ENCODE measurements around the gene DGKI. TPM values are rescaled to one million over a fixed set of nuclear protein-coding genes. Genes with fewer than 3 reads are reported as not detected.
"Not testable (repeated sequence)": the region's sequence is repeated elsewhere in the genome, so short reads cannot be mapped to it uniquely, and the experiment has no call there.

DGKI gene
- total RNA-seq, 1 experiment from 2014 or later, result 1.1 TPM

- in situ Hi-C loops (cut with HindIII; ENCODE audit: low pct_unique_long_range_greater_than_20kb, low sequenced_read_pairs), result no loop called here
- DNase-seq (ENCODE audit: low read depth), result no peak
Measured at GRCh38 chr7:137844677-137845425, 1.9 kb downstream of the DGKI start.

GRCh38 chr7:137839903-137840779, 6.6 kb downstream of the DGKI start:
- in situ Hi-C loops (cut with HindIII; ENCODE audit: low pct_unique_long_range_greater_than_20kb, low sequenced_read_pairs), result no loop called here
- DNase-seq (ENCODE audit: low read depth), result no peak

DNA sequence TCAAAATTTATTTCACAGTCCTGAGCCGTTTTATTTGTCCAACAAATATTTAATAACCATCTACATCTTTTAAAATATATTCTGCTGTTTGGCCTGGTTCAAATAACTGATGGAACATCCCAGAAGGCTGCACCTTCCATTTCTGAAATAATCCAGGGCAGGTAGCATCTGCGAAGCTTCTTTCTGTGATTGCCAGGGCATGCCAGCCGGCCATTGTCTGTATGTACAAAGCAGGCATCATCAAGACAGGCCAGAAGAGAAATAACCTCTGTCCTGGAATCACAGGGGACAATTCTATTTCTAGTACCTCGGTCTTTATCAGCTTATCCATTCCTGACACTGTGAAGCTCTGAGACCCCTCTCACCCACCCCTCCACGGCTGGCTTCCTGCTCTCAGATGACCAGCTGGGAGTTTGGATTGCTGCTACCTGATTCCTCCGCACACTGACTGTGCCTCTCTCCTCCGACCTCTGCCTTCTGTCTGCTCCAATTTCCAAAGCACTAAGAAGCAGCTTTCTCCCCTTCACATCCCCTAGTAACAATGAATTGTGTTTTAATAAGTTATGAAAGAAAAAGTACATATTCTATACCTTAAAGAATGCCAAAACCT, 8.0 kb downstream of the DGKI start:
- in situ Hi-C loops (cut with HindIII; ENCODE audit: low pct_unique_long_range_greater_than_20kb, low sequenced_read_pairs), result no loop called here
- no peak for DNase-seq (ENCODE audit: low read depth)

GRCh38 chr7:137836541-137836940, 10.2 kb downstream of the DGKI start:
- in situ Hi-C loops (cut with HindIII; ENCODE audit: low pct_unique_long_range_greater_than_20kb, low sequenced_read_pairs), result no loop called here
- no peak for DNase-seq (ENCODE audit: low read depth)

DNA sequence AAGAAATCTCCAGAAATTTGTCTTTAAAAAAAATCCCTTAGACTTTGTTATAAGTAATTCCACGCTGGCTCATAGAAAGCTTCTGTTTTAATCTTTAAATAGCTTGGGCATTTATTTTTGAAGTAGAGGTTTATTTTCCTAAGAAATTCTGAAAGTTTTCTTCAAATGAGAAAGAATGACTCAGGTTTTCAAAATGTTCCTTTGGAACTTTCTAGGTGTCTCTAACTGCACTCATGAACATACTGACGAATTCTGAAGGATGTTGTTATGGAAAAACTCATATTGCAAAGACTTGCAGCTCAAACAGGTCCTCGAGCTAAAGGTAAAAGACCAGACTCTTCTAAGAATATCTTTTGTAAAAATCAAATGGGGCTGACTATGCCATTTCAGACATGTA, 10.7 kb downstream of the DGKI start:
- no peak for DNase-seq (ENCODE audit: low read depth)
- in situ Hi-C loops (cut with HindIII; ENCODE audit: low pct_unique_long_range_greater_than_20kb, low sequenced_read_pairs), result no loop called here

DNA sequence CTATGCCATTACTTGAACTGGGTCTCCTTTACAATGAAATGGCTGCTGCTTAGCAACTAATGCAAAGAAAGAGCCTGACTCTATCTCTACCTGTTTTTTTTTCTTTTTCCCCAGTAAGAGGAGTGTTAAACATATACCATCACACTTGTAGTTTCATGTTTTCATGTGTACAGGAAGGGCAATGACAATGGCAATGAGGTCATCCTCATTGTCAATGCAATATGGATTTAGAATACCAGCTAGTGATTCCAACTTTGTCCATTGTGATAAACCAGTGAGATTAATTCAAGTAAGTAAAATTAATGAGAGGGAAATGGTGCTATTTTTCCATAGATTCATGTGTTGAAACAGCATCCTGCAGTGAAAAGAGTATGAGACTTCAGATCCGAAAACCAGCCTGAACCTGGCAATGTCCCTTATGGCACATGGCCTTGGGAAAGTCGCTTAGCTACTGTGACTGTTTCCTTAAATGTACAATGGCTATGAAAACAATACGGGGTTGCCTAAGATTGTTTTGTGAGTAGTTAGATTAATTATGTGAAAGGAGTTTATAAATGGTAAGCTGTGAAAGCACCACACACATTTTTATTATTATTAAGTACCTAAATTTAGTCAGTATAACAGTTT, 11.2 kb downstream of the DGKI start:
- DNase-seq (ENCODE audit: low read depth), result no peak
- in situ Hi-C loops (cut with HindIII; ENCODE audit: low pct_unique_long_range_greater_than_20kb, low sequenced_read_pairs), result no loop called here

DNA sequence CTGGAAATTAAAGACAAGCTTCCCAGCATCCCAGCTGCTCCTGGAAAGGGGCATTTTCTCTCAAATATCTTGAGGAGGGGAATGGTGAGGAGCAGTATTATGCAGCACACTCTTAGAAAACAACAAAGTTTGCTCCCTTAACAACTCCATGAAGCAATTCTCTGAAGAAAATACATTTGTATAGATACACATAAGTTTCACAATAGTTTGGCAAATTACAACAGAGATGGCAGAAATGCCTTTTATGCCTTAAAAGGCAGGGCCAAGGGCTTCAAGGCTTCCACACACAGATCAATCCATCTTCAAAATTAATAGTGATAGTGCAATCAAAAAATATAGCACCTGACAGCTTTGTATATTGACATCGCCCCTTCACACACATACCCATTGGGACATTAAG, 12.2 kb downstream of the DGKI start:
- no peak for DNase-seq (ENCODE audit: low read depth)
- in situ Hi-C loops (cut with HindIII; ENCODE audit: low pct_unique_long_range_greater_than_20kb, low sequenced_read_pairs), result no loop called here

DNA sequence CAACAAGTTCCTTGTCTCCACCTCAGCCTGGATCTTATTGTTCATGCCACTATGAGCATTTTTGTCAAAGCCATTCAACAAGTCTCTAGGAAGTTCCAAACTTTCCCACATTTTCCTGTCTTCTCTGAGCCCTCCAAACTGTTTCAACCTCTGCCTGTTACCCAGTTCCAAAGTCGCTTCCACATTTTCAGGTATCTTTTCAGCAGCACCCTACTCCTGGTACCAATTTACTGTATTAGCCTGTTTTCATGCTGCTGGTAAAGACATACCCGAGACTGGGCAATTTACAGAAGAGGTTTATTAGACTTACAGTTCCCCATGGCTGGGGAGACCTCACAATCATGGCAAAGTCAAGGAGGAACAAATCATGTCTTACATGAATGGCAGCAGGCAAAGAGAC, 13.8 kb downstream of the DGKI start:
- DNase-seq (ENCODE audit: low read depth); in situ Hi-C loops (cut with HindIII; ENCODE audit: low pct_unique_long_range_greater_than_20kb, low sequenced_read_pairs): not testable (repeated sequence)

DNA sequence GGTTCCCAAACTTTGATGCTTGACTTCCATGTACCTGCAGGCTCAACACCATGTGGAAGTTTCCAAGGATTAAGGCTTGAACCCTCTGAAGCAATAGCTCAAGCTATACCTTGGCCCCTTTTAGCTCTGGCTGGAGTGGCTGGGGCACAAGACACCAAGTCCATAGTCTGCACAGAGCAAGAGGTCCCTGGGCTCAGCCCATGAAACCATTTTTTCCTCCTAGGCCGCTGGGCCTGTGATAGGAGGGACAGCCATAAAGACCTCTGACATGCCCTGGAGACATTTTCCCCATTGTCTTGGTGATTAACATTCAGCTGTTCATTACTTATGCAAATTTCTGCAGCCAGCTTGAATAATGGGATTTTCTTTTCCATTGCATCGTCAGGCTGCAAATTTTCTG, 14.4 kb downstream of the DGKI start:
- DNase-seq (ENCODE audit: low read depth), result no peak
- in situ Hi-C loops (cut with HindIII; ENCODE audit: low pct_unique_long_range_greater_than_20kb, low sequenced_read_pairs), result no loop called here

DNA sequence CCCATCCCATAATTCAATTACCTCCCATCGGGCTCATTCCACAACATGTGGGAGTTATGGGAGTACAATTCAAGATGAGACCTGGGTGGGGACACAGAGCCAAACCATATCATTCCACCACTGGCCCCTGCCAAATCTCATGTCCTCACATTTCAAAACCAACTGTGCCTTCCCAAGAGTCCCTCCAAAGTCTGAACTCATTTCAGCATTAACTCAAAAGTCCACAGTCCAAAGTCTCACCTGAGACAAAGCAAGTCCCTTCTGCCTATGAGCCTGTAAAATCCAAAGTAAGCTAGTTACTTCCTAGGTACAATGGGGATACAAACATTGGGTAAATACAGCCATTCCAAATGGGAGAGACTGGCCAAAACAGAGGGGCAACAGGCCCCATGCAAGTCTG, 15.2 kb downstream of the DGKI start:
- in situ Hi-C loops (cut with HindIII; ENCODE audit: low pct_unique_long_range_greater_than_20kb, low sequenced_read_pairs); DNase-seq (ENCODE audit: low read depth): not testable (repeated sequence)

DNA sequence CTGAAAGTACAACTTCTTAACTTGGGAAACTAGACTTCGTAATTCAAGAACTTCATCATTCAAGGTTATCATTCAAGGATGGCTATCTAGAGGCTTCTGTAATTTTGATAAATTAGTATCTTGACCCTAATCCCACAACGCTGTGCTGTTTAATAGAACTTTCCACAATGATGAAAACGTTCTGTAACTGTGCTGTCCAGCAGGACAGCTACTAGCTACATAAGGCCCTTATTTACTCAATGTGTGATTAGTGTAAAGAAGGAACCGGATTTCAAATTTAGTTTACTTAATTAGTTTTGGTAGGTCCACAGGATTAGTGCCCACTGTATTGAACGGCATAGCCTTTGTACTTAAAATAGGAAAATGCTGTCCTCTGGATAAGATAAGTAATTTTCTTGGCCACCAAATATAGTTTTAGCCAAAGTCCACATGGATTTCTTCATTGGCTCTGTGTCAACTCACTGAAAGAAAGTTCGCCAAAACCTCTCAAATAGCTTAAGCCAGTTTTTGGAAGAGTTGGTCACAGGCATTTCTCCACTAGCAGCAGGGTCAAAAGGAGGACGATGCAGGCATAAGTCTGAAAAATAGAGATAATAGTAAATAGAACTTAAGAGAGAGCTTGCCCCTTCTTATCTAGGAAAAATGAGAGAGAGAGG, 17.3 kb downstream of the DGKI start:
- in situ Hi-C loops (cut with HindIII; ENCODE audit: low pct_unique_long_range_greater_than_20kb, low sequenced_read_pairs), result no loop called here
- no peak for DNase-seq (ENCODE audit: low read depth)

DNA sequence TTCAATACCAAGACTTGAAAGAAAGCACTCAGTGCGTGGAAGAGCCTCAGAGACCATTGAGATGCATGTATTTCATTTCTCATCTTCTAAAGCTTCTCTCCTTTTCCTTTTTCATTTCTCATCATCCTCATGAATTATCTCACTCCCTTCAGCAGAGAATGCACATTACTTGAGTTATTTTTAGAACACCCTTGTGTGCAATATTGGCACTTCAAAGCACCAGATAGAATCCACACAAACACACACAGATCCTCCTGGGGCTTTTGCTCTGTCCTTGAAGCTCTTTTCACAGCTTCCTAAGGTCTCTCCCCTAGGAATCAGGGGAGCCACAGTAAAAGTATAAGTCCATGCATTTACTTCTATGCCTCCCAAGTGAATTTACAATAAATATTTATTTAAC, 18.3 kb downstream of the DGKI start:
- no peak for DNase-seq (ENCODE audit: low read depth)
- in situ Hi-C loops (cut with HindIII; ENCODE audit: low pct_unique_long_range_greater_than_20kb, low sequenced_read_pairs), result no loop called here

GRCh38 chr7:137825489-137825888, 21.3 kb downstream of the DGKI start:
- no peak for DNase-seq (ENCODE audit: low read depth)
- in situ Hi-C loops (cut with HindIII; ENCODE audit: low pct_unique_long_range_greater_than_20kb, low sequenced_read_pairs), result no loop called here

GRCh38 chr7:137820677-137821420, 25.9 kb downstream of the DGKI start:
- in situ Hi-C loops (cut with HindIII; ENCODE audit: low pct_unique_long_range_greater_than_20kb, low sequenced_read_pairs), result no loop called here
- no peak for DNase-seq (ENCODE audit: low read depth)

GRCh38 chr7:137820156-137820555, 26.6 kb downstream of the DGKI start:
- no peak for DNase-seq (ENCODE audit: low read depth)
- in situ Hi-C loops (cut with HindIII; ENCODE audit: low pct_unique_long_range_greater_than_20kb, low sequenced_read_pairs), result no loop called here

DNA sequence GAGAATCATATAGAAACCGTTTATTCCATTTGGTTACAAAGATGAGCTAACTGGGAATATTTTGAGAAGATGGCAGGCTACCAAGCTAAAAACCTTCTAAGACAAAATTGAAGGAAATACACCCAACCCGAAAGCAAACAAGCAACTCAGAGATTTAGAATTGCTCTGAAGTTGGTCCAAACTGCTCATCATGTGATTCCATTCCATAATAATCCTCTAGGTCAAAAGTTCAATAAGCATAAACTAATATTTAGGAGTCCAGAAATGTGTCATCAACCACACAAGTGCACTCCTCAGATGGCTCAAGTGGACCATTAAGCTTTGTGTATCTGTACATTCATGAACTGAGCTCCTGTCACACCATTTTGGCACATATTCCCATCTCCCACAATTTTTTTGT, 28.7 kb downstream of the DGKI start:
- in situ Hi-C loops (cut with HindIII; ENCODE audit: low pct_unique_long_range_greater_than_20kb, low sequenced_read_pairs), result no loop called here
- DNase-seq (ENCODE audit: low read depth), result no peak

DNA sequence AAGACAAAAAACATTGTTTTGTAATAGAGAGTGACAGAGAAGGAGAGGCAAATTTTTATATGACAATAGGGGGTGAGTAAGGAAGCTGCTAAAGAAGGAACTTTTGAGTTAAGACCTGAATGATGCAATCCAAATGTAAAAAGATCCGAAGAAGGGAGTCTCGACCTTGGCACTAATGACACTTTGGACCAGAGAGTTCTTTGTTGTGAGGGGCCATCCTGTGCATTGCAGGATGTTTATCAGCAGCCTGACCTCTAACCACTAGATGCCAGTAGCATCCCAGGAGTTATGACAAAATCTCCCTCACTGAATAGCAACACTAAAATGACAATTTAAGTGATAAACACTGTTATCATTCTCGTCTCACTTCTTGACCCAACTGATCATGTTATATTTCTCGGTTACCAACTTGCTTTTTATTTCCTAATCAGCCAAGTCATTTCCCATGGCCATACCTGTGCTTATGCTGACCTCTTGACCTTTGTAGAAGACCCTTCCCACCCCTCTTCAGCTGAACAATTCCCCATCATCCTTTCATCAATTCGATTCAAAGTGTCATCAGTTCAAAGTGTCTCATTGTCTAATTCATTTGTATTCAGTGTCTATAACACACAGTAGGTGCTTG, 30.0 kb downstream of the DGKI start:
- DNase-seq (ENCODE audit: low read depth), result no peak
- in situ Hi-C loops (cut with HindIII; ENCODE audit: low pct_unique_long_range_greater_than_20kb, low sequenced_read_pairs), result no loop called here

Data from Caki2 (cell line).